Activated CD8-positive, alpha-beta memory T cell treated with anti-CD3 and anti-CD28 coated beads for 1 hour (primary cell): Measurements from ENCODE around the gene TMC1.
"Not testable (repeated sequence)": the region's sequence is repeated elsewhere in the genome, so short reads cannot be mapped to it uniquely, and the experiment has no call there.

Experiments
- DNase-seq, 2 donors: peaks; one replicate each; pipeline ENCODE4 v3.0.0-alpha.2; 2020; ENCODE audit warnings: low read depth in 1 of 2; ENCODE audit errors: extremely low read depth in 1 of 2

The TMC1 gene

DNA sequence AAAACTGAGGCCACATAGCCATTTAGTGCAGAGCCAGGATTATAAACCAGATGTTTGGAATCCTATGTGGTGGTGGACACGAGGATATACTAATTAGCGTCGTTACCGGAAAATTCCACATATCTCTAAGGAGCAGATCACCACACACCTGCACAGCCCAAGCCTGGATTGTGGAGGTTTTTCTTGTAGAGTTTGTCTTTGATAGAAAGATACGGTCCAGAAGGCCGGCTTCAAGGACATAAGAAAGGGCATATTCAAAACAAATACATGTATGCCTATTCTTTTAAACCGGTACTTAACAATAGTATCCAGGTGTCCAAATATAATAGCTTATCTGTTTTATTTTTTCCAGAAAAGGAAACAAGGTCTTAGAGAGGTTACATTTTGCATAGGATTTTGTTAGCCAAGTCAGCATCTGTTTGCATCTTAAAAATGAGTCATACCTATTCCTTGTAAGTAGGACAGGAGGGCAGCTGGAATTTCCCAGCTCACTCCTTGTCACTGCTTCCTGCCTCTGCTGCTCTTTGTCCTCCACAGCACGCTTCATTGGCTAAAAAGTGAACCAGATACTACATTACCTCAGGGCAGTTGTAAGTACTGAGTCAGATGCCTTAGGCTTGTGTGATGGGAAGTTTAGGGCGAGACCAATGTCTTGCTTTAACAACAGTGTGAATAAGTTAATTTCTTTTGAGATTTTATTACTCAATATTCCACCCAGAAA, 3.6 kb downstream of the TMC1 start:
- no peak for DNase-seq

DNA sequence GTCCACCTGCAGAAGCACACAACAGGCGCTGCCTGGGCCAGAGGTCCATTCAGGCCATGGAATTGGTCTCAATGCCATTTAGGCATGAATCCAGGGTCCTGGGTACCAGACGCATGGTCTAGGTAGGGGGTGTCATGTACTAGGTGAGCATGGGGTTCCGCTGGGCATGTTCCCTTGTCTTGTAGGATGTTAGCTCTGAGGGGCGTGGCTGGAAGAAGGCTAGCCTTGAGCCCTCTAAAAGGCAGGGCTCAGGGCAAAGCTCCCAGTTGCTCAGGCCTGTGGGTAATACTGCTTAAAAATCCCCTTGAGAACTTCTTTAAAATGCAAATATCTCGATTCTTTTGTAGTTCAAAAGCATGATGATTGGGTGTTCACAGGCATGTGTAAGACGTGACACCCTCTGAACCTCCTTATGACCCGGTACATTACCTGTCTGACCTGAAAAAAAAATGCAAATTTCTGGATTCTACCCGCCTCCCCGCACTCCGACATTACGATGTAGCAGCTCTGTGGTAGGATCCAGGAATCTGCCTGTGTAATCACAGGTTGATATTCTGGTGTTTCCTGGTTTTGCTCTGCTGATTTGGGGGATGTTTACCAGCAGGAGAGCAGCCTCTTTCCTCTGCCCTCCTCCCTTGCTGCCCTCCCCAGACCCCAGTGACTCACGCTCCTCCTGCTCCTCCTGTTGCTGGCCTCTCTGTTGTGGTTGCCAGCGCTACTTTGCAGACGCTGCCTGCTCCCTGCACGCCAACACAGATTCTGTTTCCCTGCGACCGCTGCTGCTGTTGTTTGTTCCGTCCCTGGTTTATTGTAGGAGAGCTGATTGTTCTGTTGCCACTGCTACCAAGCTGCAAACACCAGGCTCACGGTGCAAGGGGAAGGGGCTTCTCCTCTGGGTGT, 5.7 kb downstream of the TMC1 start:
- peak; percentile 62 to 64 for DNase-seq

DNA sequence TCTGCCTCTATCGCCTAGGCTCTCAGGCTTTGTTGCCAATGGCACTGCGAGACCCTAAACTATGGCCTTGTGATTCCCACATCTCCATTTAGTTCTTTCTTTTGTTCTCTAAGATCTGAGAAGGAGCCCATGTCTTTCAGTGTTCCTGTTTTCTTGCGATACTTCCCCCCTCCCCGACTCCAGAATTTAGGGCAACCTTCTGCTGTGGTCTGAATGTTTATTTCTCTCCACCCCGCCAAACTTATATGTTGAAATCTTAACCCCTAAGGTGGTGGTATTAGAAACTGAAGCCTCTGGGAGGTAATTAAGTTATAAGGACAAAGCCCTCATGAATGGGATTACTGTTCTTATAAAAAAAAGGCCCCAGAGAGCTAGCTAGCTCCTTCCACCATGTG, 6.4 kb downstream of the TMC1 start:
- DNase-seq = no peak

DNA sequence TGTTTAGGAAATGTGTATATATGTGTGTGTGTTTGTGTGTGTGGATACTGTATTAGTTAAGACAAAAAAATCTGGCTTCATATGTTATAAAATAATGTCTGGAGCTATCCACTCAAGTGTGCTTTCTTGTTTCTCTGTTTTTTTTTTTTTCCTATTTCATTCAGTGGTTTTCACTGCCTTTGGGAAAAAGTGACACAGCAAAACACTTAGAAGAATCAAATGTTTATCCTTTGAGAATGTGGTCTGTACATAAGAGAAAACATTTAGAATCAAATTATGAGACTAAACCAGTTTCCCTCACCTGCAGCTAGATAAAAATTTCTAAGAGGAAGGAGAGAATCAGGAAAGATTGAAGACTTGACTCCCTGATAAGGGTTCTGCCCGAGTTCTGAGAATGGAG, 8.1 kb downstream of the TMC1 start:
- DNase-seq = no peak

DNA sequence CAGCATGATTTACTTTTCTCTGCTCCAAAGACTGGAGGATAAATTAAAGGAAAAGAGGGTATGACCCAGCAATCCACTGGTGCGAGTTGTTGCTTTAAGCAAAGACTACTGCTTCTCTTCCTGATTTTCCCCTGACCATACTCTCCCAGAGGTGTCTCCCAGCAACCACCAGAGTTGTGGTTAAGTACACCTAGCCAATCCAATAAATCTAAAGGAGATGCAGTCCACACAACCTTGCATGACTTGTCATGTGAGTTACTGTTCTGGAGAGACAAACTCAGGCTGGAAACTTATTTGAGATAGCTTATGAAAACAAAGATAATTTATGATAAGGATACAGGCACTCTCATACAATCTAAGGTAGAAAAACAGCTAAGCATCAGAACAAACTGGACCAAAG, 11.9 kb downstream of the TMC1 start:
- DNase-seq = no peak

DNA sequence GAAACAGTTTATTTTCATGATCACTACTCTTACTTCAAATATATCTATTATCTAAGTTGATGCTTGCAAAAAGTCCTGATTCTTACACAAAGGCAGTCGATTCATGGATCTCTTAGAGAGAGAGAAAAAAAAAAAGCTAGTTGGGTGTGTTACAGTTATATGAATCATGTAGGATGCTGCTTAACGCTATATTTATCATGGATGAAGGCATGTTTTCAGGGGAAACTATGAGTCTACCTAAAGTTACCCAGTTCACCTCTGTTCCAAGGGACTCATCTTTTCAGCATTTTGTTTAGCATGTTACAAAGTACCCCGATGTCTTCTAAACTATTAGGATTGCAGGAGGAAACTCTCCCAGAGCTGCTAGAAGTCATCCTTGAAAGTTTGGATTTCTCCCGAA, 13.5 kb downstream of the TMC1 start:
- no peak for DNase-seq

DNA sequence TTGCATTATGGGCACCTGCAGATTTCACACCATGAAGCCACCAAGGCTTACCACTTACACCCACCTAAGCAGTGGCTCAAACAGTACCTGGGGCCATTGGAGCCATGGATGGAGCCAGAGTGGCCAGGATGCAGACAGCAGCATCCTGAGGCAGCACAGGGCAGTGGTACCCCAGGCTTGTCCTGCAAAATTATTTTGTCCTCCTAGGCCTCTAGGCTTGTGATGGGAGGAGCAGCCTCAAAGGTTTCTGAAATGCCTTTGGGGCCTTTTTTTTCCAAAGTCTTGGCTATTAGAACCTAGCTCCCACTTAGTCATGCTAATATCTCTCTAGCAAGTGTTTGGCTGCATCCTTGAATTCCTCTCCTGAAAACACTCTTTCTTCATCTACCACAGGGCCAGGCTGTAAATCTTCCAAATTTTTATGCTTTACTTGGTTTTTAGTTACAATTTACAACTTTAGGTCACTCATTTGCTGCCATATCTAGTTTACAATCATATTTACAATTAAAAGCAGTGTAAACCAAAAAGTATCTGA, 15.7 kb downstream of the TMC1 start:
- no peak for DNase-seq

DNA sequence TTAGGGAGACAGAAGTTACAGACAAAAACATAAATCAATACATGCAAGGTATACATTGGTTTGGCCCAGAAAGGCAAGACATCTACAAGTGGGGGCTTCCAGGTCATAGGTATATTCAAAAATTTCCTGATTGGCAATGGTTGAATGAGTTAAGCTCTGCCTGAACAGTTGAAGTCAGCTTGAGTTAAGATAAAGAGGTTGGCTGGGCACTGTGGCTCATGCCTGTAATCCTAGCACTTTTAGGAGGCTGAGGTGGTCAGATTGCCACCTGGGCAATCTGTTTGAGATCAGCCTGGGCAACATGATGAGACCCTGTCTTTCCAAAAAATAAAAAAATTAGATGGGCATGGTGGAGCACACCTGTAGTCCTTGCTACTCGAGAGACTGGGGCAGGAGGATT, 16.3 kb downstream of the TMC1 start:
- no peak for DNase-seq

DNA sequence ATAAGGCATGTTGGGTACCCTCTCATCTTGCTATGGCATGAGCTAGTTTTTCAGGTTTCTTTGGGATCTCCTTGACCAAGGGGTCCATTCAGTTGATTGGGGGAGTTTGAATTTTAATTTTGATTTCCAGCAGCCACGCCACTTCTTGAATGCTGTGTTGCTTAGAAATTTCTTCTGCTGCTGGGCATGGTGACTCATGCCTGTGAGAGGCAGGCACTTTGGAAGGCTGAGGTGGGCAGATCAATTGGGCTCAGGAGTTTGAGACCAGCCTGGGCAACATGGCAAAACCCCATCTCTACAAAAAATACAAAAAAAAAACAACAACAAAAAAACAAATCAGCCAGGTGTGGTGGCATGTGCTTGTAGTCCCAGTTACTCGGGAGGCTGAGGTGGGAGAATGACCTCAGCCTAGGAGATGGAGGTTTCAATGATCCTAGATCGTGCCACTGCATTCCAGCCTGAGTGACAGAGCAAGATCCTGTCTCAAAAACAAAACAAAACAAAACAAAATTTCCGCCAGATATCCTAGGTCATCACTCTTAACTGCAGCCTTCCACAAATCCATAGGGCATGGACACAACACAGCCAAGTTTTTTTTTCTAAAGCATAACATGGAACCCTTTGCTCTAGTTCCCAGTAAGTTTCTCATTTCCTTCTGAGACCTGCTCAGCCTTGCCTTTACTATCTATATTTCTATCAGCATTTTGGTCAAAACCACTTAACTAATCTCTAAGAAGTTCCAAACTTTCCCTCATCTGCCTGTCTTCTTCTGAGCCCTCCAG, 17.7 kb downstream of the TMC1 start:
- DNase-seq = no peak

DNA sequence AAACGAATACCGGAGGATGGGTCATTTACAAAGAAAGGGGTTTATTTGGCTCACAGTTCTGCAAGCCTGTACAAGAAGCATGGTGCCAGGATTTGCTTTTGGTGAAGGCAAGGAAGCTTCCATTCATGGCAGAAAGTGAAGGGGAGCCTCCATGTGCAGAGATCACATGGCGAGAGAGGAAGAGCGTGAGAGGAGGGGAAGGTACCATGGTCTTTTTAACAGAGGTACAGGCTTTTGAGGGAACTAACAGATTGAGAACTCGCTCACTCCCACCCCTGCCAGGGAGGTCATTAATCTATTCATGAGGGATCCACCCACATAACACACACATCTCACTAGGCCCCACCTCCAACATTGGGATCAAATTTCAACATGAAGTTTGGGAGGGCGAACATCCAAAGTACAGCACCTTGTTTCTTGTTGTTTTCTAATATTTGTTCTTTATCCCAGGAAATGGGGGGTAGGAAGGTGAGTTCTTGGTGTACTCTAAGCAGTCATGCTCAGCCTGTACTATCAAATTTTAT, 18.5 kb downstream of the TMC1 start:
- no peak for DNase-seq

DNA sequence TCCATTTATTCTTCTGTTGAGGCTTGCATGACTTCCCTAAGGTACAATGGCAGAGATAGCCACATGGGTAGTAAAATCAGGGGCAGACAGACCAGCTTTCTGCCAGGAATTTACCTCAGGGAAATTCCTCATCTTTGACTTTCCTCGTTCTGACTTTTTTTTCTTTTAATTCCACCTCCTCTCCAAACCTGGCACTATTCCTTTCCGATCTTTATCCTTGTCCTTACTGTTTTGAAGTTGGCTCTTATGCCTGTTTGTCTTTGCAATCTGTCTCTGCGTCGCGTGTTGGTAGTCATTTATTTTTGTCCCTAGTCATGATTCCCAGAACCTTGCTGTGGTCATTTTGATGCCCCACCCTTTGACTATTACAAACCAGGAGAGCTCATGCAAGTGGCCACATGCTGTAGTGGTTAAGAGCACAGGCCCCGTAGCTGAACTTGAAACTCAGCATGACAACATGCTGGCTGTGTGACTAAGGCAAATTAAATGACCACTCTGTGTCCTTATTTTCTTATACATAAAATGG, 19.0 kb downstream of the TMC1 start:
- no peak for DNase-seq

DNA sequence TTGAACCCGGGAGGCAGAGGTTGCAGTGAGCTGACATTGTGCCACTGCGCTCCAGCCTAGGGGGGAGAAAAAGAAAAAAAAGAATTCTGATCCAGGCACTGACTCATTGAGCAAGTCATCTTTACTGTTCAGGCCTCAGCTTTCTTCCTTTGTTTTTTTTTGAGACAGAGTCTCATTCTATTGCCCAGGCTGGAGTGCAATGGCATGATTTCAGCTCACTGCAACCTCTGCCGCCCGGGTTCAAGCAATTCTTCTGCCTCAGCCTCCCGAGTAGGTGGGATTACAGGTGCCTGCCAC, 21.1 kb downstream of the TMC1 start:
- DNase-seq = not testable (repeated sequence)

DNA sequence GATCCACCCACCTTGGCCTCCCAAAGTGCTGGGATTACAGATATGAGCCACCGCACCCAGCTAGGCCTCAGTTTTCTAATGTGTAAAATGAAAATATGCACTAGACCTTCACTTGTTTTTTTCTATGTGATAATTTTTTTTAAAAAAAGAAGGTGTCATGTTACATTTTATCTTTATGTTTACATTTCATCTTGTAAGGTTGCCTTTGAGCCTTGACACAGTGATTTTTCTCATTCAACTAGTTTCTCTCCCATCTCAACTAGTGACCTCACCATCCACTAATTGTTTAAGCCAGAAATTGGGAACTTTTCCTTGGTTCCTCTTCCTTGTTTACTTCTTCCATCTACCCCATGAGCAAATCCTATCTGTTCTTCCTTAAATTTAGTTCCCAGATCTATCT, 21.5 kb downstream of the TMC1 start:
- DNase-seq = no peak

DNA sequence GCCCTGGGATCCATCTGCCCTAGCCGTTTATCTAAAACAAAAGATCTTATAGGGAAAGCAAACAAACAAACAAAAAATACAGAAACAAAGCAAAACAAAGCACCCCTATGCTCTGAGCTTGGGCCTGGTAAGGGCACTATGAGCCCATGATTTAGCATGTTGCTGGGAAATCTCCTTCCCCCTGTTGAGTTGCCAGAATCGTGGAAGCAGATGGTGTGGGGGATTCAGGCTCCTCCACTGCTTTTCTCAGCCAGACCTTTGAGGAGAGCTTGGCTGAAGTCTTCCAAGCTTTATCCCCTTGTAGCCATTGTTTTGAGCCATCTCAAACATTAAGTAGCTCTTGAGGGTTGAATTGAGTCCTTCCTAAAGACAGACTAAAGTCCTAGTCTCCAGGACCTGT, 29.9 kb downstream of the TMC1 start:
- no peak for DNase-seq

DNA sequence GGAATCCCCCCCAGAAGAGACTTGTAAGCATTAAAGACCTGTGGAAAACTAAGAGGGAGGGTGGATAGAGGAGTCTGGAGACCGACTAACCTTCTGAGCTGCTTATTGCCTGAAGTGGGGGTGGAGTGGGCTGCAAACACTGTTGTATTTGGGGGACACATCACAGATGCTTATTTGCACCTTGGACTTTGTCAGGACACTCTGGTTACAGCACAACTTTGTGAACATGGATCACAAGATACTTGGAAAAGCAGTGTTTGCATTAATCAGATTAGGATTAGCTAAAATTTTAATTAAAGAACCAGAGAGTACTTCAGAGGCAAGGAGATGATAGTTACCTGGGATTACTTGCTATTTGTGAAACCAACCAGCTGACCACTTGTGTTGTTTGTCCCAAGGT, 30.9 kb downstream of the TMC1 start:
- no peak for DNase-seq

DNA sequence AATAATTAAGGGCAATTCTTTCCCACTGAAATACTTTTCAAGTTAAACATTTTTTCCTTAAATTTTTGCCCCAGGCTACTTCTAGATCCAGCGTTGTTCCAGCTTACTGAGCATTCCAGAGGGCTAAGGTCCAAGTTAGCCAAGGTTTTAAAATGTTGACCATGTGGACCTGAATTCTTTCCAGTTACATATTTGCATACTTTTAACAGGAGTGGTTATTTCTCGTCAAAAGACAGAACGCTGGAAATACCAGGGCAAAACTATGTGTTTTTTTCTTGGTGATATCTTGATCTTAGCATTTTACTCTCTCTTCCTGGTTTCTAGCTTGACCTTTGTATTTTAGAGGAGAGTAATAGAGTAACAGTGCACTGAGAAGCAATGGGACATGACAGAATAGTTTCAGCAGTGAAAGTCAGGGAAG, 32.8 kb downstream of the TMC1 start:
- no peak for DNase-seq

DNA sequence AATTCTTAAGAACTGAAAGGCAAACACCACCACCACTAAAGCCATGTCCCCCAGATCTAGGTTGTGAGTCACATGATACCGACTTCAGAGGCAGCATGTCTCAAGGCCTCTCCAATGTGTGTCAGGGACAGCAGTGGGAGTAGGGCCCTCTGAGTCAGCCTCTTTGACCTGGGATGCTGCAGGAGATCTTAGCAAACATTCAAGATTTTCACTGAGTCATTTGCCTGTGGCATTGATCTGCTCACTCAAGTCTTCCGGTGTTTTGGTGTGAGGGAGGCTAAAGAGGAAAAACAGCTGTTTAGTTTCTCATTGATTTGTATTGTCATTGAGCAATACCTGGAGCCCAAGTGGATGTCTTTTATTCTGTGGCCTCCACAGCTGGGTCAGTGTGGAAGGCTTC, 36.1 kb downstream of the TMC1 start:
- peak in 1 of 2 donors; percentile 0 for DNase-seq

DNA sequence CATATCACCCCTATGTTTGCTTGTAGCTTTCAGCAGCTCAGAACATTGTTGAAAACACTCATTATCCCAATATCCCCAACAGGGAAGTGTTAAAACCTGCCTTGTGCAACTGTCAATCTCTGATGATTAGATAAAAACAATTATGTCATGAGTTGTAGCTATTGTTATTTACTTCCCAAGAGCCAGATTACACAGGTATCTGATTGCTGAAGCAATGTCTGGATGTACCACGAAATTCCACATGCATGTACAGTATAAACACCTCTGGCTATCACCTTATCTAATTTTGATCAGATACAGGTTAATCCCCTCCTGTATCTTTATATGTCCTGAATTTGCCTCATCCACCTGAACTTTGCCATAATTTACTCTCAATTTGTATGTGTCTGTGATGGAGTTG, 38.7 kb downstream of the TMC1 start:
- DNase-seq = no peak

DNA sequence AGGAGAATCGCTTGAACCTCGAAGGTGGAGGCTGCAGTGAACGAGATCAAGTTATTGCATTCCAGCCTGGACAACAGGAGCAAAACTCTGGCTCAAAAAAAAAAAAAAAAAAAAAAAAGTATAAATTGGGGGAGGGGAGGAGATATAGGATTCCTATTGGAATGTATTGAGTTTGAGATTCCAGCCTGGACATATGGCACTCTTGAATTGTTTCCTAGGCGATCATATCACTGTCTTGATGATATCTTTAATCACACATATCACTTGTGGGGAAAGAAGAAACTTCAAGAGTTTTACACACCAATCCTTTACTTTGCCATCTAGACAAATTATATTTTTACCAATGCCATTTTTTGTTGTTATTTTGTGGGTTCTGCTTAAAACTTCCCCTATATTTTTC, 42.4 kb downstream of the TMC1 start:
- no peak for DNase-seq

DNA sequence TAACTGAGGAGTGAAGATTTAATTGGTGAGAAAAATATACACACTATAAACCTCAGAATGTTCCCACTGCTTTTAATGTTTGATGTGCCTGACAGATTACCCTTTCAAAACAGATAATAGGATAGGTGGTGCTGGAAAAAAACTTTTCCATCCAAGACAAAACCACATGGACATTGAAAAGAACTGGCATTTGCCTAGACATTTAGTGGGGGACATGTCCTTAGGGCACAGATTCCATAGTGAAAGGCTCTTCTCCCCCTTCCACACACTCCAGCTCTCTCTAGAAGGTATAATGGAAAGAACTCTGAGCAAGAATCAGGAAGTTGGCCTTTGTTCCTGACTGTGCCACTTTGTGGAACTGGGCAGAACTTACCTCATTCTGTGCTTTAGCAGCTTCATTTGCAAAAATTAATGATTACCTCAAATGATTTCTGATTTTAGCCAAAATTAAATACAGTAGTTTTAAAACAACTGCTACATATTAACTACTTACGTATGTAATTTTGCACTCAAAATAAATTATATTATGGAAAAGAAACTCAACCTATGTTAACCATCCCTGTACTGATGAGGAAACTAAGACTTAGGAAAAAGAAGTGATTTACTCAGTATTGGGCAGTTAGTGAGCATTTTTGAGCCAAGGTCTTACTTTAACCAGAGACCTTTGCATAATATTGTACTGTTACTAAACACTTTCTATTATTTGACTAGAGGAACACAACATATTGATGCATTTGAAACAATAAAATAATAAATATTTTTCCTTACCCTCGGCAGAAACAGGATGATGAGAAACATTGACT, 43.3 kb downstream of the TMC1 start:
- DNase-seq = no peak
